Upper lobe of left lung (tissue), 4 donors: ENCODE data around the gene USP34.

ENCODE experiments used
- CTCF ChIP-seq, 6 experiments: fragments of 450-650 bp in 4 of 6; fragments of 200-600 bp in 2 of 6; sonication (generic) in 2 of 6; IDR thresholded peaks; one replicate each; pipeline ENCODE4 v1.5.1; 2016 to 2019; ENCODE audit warnings: antibody characterized with exemption in 6 of 6
- POLR2A ChIP-seq, 4 donors: fragments of 450-650 bp; IDR thresholded peaks; one replicate each; pipeline ENCODE4 v1.5.1; 2016 to 2017; ENCODE audit warnings: antibody characterized with exemption in 4 of 4, mild to moderate bottlenecking in 2 of 4

GRCh38 chr2:61218076-61218816 lies 252.6 kb downstream of the USP34 start:
- TF ChIP-seq CTCF (IDR thresholded peaks at IDR 0.05) (no peak), POLR2A (IDR thresholded peaks at IDR 0.05) (no peak)
